Activated CD8-positive, alpha-beta memory T cell treated with anti-CD3 and anti-CD28 coated beads for 4 hours (primary cell): Measurements from ENCODE around the gene ATMIN.

Experiments used
- DNase-seq, 2 donors: peaks; one replicate each; pipeline ENCODE4 v3.0.0-alpha.2; 2020; ENCODE audit warnings: low read depth in 2 of 2

Gene ATMIN

DNA sequence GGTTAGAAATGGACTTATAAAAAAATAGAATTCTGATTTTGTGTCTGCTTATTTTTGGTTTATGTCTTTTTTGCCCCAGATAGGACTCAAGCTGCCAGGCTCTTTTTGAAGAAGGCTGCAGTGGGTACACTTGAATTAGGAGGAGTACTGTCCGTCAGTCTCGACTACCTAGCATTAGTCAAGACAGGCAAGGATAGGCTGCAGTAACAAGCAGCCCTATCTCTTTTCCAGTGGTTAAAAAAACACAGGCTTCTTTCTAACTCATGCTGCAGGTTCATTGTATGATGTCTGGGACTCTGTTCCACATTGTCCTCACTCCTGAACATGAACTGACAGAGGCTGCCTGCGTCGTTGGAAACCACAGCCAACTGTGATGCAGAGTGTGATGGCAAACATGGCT, 33.4 kb downstream of the ATMIN start:
- DNase-seq = no peak

DNA sequence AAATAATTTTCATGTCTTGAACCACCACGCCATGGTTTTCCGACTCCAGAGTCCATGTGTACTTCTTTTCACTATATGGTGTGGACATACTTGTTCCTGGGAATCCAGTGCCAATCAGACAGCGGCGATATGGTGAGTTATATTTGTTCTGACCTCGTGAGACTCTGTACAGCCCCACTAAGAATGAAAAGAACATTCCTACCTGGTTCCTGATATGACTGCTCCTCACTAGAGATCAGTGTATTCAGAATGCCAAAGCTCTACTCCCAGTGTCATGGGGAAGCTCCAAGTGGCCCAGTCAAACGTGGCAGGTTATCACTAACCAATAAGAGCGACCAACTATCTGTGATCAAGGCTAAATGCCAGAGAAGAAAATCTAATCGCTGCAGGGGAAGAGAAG, 35.3 kb downstream of the ATMIN start:
- no peak for DNase-seq

DNA sequence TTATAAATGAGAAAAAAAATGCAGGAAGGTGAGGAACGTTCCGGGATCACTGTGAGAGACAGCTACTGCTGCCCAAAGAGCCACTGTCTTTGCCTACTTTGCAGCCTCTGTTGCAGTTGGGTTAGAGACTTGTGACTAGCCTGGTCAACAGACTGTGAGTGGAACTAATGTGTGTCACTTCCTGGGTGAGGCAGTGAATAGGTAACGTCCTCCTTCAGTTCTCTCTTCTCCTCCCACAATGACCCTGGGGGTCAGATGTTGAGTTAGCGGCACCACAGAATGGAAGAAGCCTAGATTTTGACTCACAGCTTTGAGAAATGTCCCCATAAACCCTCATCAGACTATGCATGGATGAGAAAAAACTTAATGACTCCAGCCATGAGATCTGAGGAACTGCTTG, 36.2 kb downstream of the ATMIN start:
- DNase-seq = no peak

DNA sequence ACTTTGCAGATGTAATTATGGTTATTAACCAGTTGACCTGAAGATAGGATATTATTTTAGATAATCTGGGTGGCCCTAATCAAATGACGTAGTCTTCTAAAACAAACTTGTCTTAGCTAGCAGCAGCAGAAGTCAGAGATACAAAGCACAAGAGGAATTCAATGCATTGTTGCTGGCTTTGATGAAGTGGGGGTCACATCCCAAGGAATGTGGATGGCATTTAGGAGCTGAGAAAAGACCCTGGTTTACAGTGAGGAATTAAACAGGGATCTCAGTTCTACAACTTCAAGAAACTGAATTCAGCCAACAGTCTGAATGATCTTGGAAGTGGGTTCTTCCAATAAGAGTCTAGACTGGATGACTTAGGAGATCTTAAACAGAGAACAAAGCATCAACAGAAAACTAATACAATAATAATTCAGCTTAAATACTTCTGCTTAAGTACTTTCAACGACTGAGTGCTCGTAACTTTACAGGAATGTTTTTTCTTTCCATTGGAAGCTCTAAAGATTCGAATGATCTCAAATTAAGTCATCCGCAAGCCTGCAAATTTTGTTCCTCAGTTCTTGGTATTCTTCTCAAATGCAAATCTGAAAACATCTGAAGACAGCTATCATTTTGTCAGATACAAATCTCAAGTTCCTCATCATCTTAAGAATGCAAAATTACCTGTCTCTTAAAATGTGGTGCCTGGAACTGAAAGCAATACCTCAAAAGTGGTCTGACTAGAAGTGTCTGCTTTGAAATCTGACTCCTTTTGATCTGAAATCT, 38.1 kb downstream of the ATMIN start:
- no peak for DNase-seq

DNA sequence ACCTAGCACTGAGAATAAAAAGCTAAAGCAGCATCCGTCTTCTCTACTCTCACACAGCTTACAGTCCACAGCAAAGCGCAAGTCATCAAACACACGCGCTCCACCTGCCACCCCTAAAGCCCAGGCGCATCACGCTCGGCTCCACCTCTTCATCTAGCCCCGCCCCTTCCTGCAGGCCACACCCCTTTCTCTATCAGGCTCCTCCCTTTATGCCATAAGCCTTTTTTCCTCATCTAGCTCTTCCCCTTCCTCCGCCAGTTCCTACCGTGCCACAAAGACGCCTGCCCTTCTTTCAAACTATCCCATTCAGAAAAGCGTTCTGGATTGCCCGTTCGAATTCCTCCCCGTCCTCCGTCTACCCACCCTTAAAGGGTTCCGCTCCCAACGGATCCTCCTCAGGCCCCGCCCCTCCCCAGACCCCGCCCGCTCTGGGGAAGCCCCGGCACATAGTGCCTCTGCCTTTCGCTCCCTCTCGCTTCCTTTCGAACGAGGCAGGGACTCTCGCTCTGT, 41.0 kb downstream of the ATMIN start:
- DNase-seq = peak; percentile 83 to 85

DNA sequence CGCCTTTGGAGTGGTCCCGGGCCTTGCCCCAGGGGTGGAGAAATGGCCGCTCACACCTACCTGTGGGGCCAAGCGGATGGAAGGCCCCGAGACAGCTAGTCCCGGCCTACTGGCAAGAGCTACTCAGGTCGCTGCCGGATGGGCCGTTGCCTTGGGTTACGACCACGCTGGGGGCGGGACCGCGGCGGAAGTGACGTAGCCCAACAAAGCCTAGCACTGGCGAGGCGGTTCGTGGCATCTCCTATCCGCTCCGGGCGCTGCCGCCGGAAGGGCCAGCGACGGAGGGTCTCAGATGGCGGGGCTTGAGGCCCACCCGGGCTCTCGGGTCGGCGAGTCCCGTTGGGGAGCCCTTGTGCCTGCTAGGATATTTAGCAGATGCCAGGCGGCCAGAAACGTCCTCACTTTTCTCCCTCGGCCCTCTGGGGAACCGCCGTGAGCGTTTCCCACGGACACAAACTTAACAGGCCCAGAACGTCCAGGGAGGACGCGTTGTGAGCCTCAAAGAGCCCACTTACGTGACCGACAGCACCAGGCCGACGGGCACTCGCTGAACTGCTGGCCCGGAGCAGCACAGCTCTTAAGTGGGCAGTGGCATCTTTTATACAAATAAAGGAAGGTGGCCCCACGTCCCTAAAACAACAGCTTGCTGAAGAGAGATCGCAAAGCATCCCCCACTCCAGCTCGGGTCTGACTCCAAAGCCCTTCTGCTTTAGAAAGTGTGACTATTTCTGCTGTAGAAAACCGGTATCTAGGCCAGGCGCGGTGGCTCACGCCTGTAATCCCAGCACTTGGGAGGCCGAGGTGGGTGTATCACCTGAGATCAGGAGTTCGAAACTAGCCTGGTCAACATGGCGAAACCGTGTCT, 41.7 kb downstream of the ATMIN start, which contains the start of gene C16orf46:
TSS of gene C16orf46 (minus strand) at position 163 of the 865 bp plus-strand sequence. CDS start 13,283 bp downstream, outside the sequence.
- DNase-seq = peak; percentile 94 to 96

DNA sequence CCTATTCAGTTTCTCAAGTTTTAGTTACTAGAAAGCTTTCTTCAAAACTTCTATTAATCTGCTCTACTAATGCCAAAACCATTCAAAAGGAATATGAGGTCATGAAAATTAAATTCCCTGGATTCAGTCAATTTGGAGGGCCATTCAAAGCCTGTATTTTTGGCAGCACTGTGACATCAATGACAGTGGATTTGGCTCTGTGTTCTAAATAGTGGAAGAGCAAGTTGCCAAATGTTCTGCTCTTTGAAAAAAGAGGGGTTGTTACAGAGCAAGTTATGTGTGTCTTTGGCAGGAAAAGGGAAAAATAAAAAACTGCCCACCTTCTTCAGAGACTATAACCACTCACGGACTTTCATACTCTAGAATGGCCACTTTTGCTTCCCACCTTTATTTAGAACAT, 44.6 kb downstream of the ATMIN start:
- no peak for DNase-seq

DNA sequence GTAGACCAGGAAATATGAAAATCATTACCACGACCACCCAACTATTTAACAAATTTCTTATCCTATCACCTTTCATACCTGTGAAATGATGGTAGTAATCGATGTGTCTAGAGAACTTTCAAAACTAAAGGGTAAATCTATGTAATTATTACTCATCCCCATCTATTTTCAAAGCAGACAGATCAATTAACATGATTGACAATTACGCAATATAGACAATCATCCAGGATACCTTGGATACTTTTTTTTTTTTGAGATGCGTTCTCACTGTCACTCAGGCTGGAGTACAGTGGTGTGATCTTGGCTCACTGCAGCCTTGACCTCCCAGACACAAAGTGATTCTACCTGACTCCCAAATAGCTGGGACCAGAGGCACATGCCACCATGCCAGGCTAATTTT, 45.4 kb downstream of the ATMIN start:
- DNase-seq = no peak

DNA sequence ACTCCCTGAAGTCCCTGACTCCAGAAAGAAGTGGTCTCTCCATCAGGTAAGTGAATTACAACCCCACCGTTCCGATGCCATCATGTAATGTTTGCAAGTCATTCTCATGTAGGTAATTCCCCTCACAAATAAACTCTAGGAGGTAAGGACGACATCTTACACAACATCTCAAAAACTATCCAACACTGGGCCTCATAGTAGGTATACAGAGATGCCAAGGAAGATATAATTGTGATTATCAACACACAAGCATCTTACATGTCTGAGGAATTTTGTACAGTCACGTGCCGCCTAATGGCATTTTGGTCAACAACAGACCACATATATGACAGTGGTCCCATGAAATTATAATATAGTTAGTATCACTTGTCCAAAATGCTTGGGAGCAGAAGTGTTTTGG, 53.2 kb downstream of the ATMIN start:
- no peak for DNase-seq

DNA sequence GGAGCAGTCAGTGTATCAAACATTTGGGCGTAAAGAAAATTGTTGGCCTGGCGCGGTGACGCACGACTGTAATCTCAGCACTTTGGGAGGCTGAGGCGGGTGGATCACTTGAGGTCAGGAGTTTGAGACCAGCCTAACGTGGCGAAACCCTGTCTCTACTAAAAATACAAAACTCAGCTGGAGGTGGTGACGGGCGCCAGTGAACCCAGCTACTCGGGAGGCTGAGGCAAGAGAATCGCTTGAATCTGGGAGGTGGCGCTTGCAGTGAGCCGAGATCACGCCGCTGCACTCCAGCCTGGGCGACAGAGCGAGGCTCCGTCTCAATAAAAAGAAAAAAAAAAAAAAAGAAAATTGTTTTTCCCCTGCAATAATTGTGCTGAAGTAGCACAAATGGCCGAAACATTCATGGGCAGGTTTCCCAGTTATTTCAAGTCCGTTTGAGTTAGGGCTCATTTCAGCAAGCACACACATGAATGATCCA, 59.2 kb downstream of the ATMIN start:
- no peak for DNase-seq

DNA sequence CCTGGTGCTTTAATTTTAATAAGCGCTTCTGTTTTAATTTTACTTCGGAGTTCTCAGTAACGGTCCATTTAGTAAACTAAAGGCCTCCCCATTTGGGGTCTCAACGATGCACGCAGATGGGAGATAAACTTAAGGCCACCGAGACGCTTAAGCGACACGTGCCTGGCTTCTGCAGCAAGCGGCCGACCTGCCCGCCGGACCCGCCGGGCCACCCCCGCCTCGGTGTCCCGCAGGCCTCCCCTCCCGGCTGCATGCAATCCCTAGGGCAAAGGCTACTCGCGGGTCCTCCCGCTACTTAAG, 60.0 kb downstream of the ATMIN start:
- no peak for DNase-seq

DNA sequence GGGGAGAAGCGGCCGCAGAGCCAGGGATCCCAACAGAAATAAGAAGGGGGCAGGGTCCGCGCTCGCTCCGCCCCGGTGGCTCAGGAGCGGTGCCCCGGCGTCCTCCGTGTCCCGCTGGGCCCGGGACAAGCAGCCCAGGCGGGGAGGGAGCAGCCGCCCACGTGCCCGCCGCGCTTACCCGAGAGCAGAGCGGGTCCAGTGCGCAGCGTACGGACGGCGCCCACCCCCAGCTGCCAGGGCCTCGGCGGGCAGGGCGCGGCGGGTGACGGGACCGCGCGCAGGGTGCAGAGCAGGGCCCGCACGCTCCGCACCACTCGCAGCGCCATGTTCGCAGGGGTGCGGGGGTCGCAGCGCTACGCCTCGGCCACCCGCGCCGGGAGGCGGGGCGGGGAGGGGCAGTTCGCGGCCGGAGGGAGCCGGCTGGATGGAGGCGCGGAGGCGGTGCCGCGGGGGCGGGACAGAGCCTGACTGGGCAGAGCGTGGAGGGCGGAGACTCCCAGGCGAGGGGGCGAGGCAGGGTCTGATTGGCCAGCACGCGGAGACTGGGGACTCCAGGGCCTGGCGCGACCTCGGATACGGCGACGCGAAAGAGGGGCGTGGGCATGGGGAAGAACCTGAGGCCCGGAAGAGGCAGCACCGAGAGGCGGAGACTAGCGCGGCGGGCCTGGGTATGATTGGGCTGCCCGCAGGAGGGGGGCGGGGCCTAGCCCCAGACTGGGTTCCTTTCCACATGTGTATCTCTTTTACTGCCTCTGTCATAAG, 60.5 kb downstream of the ATMIN start, which contains the start of gene GCSH:
TSS of gene GCSH (minus strand) at position 443 of the 762 bp plus-strand sequence. CDS start at position 326, 117 bp downstream.
- DNase-seq = peak; percentile 96 to 97

DNA sequence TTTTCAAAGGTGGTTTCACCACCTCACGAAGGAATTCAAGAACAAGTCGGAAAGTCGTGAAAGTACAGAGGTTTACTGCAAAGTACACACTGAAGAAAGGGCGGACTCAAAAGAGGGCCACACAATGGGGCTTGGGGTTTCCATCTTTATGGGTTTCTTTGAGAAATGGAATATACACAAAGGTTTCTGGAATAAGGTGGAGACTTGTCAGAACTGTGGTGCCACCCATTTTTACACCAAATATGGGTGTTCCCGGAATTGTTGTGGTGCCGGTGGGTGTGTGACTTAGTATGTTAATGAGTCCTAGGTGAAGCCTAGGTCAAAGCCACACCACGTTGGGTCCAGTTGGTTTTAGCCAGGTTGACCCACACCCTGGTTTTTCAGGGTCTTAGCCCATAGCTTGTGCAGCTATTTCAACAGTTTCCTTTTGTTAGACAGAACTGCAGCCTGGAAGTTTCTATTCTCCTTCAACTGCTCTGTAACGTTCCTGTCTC, 61.1 kb downstream of the ATMIN start:
- no peak for DNase-seq
